ENCODE results near the gene SCD. TPM values are rescaled to one million over a fixed set of nuclear protein-coding genes. Genes with fewer than 3 reads are reported as not detected.

The SCD gene
- total and polyA plus RNA-seq, 3 donors from 2014 or later = 121 to 196 (median 147) TPM

DNA sequence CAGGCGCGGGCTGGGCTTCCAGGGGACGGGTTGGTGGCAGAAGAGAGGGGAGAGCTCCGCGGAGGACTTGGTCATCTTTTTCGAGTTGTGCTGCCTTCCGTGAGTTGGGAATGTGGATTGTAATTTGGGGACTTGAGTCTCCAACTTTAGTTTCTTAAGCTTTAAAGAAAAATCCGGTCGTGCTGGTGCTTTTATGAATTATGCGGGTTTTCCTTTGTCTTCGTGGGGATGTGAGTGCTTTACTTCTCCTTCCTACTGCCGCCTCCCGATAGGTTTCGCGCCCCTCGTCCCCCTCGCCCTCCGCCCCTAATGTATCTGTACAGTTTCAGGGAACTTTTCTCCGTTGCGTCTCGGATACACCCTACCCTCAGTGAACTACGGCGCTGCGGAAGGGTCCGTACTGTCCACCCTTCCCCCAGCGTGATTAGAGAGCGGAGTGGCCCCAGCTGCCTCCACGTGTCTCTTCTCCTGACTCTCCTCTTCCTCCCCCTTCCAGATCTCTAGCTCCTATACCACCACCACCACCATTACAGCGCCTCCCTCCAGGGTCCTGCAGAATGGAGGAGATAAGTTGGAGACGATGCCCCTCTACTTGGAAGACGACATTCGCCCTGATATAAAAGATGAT is 649 bp downstream of the SCD start:
- Histone ChIP-seq H3K36me3 (ENCODE audit: low read depth, missing control alignments) (no peaks in the 10 kb centered on the region), H3K9me3 (no peaks in the 10 kb centered on the region), H3K4me3 (peak overlapping the region; percentile 58 to 80), H3K27me3 (no peaks in the 10 kb centered on the region), H3K27ac (peak overlapping the region; percentile 20 to 58), H3K4me1 (peaks cover 15% of the 10 kb centered on the region)
- DNase-seq = no peak
- 10% methylated on average over 31 to 32 of the region's 32 CpGs for WGBS, 2 donors
- no peak for TF ChIP-seq CTCF (IDR thresholded peaks at IDR 0.05)
- TF ChIP-seq POLR2A (IDR thresholded peaks at IDR 0.05) = no peak
- intact Hi-C loops (cut with DNase I; ENCODE audit: low total_unique reads) = no loop called here

GRCh38 chr10:100348389-100348927 is 1.4 kb downstream of the SCD start:
- H3K27ac ChIP-seq = no peak overlapping the region
- intact Hi-C loops (cut with DNase I; ENCODE audit: low total_unique reads) = no loop called here
- 51 to 72% methylated on average over 3 of the region's 3 CpGs for WGBS, 2 donors

DNA sequence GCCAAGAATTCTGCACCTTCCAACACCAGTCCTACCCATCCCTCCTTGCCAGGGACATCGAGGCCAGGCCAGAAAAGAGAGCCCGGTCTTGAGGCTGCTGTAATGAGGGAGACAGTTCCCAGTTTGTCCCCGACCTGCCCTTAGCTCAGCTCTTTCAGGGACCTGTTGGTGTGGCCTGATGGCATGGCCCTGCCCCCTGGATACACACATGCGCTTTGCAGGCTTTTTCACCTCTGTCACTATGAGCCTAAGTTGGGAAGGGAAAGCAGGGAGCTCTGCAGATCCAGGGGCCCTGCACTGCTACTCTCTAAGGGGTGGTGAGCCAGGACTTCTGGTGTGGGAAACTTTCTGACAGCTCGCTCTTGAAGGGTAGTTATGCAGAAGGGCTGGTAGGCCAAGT is 2.1 kb downstream of the SCD start:
- peak; percentile 54 for DNase-seq
- TF ChIP-seq POLR2A (IDR thresholded peaks at IDR 0.05) (no peak), CTCF (IDR thresholded peaks at IDR 0.05) (no peak)
- Histone ChIP-seq H3K4me1 (peaks cover 15% of the 10 kb centered on the region), H3K9me3 (no peaks in the 10 kb centered on the region), H3K36me3 (ENCODE audit: low read depth, missing control alignments) (no peaks in the 10 kb centered on the region), H3K4me3 (no peak overlapping the region), H3K27me3 (no peaks in the 10 kb centered on the region), H3K27ac (no peak overlapping the region)
- 63 to 73% methylated on average over 5 of the region's 5 CpGs for WGBS, 2 donors
- intact Hi-C loops (cut with DNase I; ENCODE audit: low total_unique reads) = no loop called here

More at GRCh38 chr10:100348389-100348927, 1.4 kb downstream of the SCD start:
- Histone ChIP-seq H3K27me3 (no peaks in the 10 kb centered on the region), H3K4me1 (peaks cover 15% of the 10 kb centered on the region), H3K4me3 (peak overlapping the region in 1 of 2 donors; percentile 80), H3K9me3 (no peaks in the 10 kb centered on the region), H3K36me3 (ENCODE audit: low read depth, missing control alignments) (no peaks in the 10 kb centered on the region)
- no peak for TF ChIP-seq CTCF (IDR thresholded peaks at IDR 0.05)
- no peak for TF ChIP-seq POLR2A (IDR thresholded peaks at IDR 0.05)
- no peak for DNase-seq

GRCh38 chr10:100349672-100350071 is 2.6 kb downstream of the SCD start:
- H3K4me3 ChIP-seq = no peak overlapping the region
- TF ChIP-seq POLR2A (IDR thresholded peaks at IDR 0.05) = no peak

GRCh38 chr10:100350914-100351485 is 4.0 kb downstream of the SCD start:
- intact Hi-C loops (cut with DNase I; ENCODE audit: low total_unique reads) = no loop called here
- H3K9me3 ChIP-seq = no peaks in the 10 kb centered on the region
- peak overlapping the region; percentile 15 to 44 for H3K27ac ChIP-seq
- H3K4me1 ChIP-seq = peaks cover 9% of the 10 kb centered on the region
- TF ChIP-seq CTCF (IDR thresholded peaks at IDR 0.05) = no peak
- TF ChIP-seq POLR2A (IDR thresholded peaks at IDR 0.05) = no peak
- peak; percentile 72 for DNase-seq
- no peak overlapping the region for H3K4me3 ChIP-seq
- H3K36me3 ChIP-seq (ENCODE audit: low read depth, missing control alignments) = no peaks in the 10 kb centered on the region
- no peaks in the 10 kb centered on the region for H3K27me3 ChIP-seq
- 68 to 84% methylated on average over 5 of the region's 5 CpGs for WGBS, 2 donors

More at GRCh38 chr10:100349672-100350071, 2.6 kb downstream of the SCD start:
- DNase-seq = no peak
- peak overlapping the region in 1 of 2 donors; percentile 7 for H3K27ac ChIP-seq
- intact Hi-C loops (cut with DNase I; ENCODE audit: low total_unique reads) = no loop called here
- no peaks in the 10 kb centered on the region for H3K36me3 ChIP-seq (ENCODE audit: low read depth, missing control alignments)
- peaks cover 15% of the 10 kb centered on the region for H3K4me1 ChIP-seq
- H3K9me3 ChIP-seq = no peaks in the 10 kb centered on the region
- WGBS, 2 donors = 71 to 83% methylated on average over 3 of the region's 3 CpGs
- H3K27me3 ChIP-seq = no peaks in the 10 kb centered on the region

All from testis (tissue), 3 donors.